Stomach smooth muscle (tissue), 2 donors: Measurements from ENCODE around the gene MGMT.

Experiments
- H3K27ac ChIP-seq: one replicate; pipeline ENCODE4 v1.7.0; 2013; ENCODE audit warnings: mild to moderate bottlenecking, low read length, inconsistent platforms
- H3K27me3 ChIP-seq, 2 donors: one replicate each; pipeline ENCODE4 v1.7.0; 2013; ENCODE audit warnings: low read length in 2 of 2; ENCODE audit not compliant: insufficient read depth in 2 of 2, control insufficient read depth in 1 of 2
- H3K36me3 ChIP-seq, 2 donors: one replicate each; pipeline ENCODE4 v1.7.0; 2013; ENCODE audit warnings: low read length in 2 of 2; ENCODE audit not compliant: control insufficient read depth in 2 of 2, insufficient read depth in 2 of 2
- H3K4me1 ChIP-seq: one replicate; pipeline ENCODE4 v1.7.0; 2013; ENCODE audit warnings: low read length; ENCODE audit not compliant: control insufficient read depth, insufficient read depth
- H3K4me3 ChIP-seq, 2 donors: one replicate each; pipeline ENCODE4 v1.7.0; 2013; ENCODE audit warnings: low read length in 2 of 2
- H3K9ac ChIP-seq, 2 donors: one replicate each; pipeline ENCODE4 v1.7.0; 2013; ENCODE audit warnings: low read length in 2 of 2, mild to moderate bottlenecking in 1 of 2
- H3K9me3 ChIP-seq, 2 donors: one replicate each; pipeline ENCODE4 v1.7.0; 2013; ENCODE audit warnings: low read length in 2 of 2; ENCODE audit not compliant: control insufficient read depth in 2 of 2
- donor health status: healthy.
- donor health status: Pancreatic carcinoma.

MGMT gene

GRCh38 chr10:129605266-129605985 lies 138.4 kb downstream of the MGMT start:
- no peaks in the 10 kb centered on the region for H3K36me3 ChIP-seq
- H3K27ac ChIP-seq: no peak overlapping the region
- no peaks in the 10 kb centered on the region for H3K9me3 ChIP-seq
- no peaks in the 10 kb centered on the region for H3K4me1 ChIP-seq
- H3K4me3 ChIP-seq: no peak overlapping the region
- no peak overlapping the region for H3K9ac ChIP-seq
- no peaks in the 10 kb centered on the region for H3K27me3 ChIP-seq

DNA sequence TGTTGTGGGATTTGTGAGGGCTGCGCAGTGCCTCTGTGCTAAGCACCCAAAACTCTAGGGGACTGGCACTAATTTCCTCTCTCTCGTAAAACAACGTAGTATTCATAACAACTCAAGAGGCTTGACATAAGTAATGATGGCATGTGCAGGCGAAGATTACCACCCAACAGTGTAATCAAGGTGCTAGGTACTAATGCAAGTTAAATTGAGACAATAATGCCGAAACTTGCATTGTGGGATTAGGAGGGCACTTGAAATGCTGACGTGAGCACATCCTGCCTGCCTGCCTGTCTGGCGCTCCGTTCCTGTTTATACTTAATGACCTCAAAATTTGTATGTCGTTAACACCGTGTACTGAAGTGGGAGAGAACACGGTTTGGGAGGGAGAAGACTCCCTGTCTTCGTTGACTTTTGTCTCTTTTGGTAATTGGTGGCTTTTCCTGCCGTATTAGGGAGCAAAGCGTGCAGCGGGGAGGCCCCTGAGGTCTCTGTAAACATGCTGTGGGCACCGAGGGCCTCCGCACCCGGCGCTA lies 139.0 kb downstream of the MGMT start:
- Histone ChIP-seq H3K27me3 (no peaks in the 10 kb centered on the region), H3K9ac (no peak overlapping the region), H3K27ac (no peak overlapping the region), H3K4me1 (no peaks in the 10 kb centered on the region), H3K36me3 (no peaks in the 10 kb centered on the region), H3K4me3 (no peak overlapping the region), H3K9me3 (no peaks in the 10 kb centered on the region)

- Histone ChIP-seq H3K36me3 (no peaks in the 10 kb centered on the region), H3K9ac (no peak overlapping the region), H3K4me1 (no peaks in the 10 kb centered on the region), H3K27ac (no peak overlapping the region), H3K9me3 (no peaks in the 10 kb centered on the region), H3K27me3 (no peaks in the 10 kb centered on the region), H3K4me3 (no peak overlapping the region)
Observed at GRCh38 chr10:129607607-129608109, 140.6 kb downstream of the MGMT start.

- no peaks in the 10 kb centered on the region for H3K9me3 ChIP-seq
- no peaks in the 10 kb centered on the region for H3K36me3 ChIP-seq
- H3K4me1 ChIP-seq: no peaks in the 10 kb centered on the region
- no peak overlapping the region for H3K27ac ChIP-seq
- no peak overlapping the region for H3K9ac ChIP-seq
- no peak overlapping the region for H3K4me3 ChIP-seq
- no peaks in the 10 kb centered on the region for H3K27me3 ChIP-seq
Observed at GRCh38 chr10:129608653-129609052, 141.6 kb downstream of the MGMT start.

- no peaks in the 10 kb centered on the region for H3K36me3 ChIP-seq
- no peak overlapping the region for H3K4me3 ChIP-seq
- no peaks in the 10 kb centered on the region for H3K27me3 ChIP-seq
- no peak overlapping the region for H3K9ac ChIP-seq
- H3K9me3 ChIP-seq: no peaks in the 10 kb centered on the region
- H3K4me1 ChIP-seq: no peaks in the 10 kb centered on the region
- H3K27ac ChIP-seq: no peak overlapping the region
Observed at GRCh38 chr10:129609551-129609950, 142.5 kb downstream of the MGMT start.

- Histone ChIP-seq H3K27me3 (no peaks in the 10 kb centered on the region), H3K27ac (no peak overlapping the region), H3K9me3 (no peaks in the 10 kb centered on the region), H3K4me1 (no peaks in the 10 kb centered on the region), H3K4me3 (no peak overlapping the region), H3K9ac (no peak overlapping the region), H3K36me3 (peaks cover 0 to 2% of the 10 kb centered on the region in 2 donors)
Observed at GRCh38 chr10:129612481-129613109, 145.6 kb downstream of the MGMT start.

GRCh38 chr10:129613377-129613980 lies 146.4 kb downstream of the MGMT start:
- Histone ChIP-seq H3K27ac (no peak overlapping the region), H3K4me1 (no peaks in the 10 kb centered on the region), H3K36me3 (peaks cover 0 to 2% of the 10 kb centered on the region in 2 donors), H3K27me3 (no peaks in the 10 kb centered on the region), H3K9ac (no peak overlapping the region), H3K4me3 (no peak overlapping the region), H3K9me3 (no peaks in the 10 kb centered on the region)

- no peaks in the 10 kb centered on the region for H3K4me1 ChIP-seq
- no peak overlapping the region for H3K27ac ChIP-seq
- H3K36me3 ChIP-seq: peaks cover 0 to 2% of the 10 kb centered on the region in 2 donors
- H3K27me3 ChIP-seq: no peaks in the 10 kb centered on the region
- H3K9ac ChIP-seq: no peak overlapping the region
- H3K4me3 ChIP-seq: no peak overlapping the region
- H3K9me3 ChIP-seq: no peaks in the 10 kb centered on the region
Observed at GRCh38 chr10:129614341-129614740, 147.3 kb downstream of the MGMT start.

DNA sequence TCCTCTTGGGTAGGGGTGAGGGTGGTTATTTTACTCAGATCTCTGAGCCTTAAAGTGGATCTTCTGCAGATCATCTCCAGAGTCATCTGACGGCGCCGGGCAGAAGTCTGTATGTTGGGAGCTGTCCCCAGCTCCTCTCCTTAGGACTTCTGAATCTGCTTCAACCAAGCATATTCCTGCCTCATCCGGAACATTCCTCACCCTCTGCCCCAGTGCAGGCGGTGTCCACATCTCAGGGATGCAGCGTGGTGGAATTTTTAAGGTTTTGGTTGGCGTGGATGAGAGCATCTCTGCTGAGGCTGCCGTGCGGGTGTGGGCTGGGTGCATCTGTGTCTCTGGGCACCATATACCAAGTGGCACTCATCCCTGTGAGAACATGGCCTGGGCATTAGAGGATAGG lies 148.3 kb downstream of the MGMT start:
- no peak overlapping the region for H3K9ac ChIP-seq

DNA sequence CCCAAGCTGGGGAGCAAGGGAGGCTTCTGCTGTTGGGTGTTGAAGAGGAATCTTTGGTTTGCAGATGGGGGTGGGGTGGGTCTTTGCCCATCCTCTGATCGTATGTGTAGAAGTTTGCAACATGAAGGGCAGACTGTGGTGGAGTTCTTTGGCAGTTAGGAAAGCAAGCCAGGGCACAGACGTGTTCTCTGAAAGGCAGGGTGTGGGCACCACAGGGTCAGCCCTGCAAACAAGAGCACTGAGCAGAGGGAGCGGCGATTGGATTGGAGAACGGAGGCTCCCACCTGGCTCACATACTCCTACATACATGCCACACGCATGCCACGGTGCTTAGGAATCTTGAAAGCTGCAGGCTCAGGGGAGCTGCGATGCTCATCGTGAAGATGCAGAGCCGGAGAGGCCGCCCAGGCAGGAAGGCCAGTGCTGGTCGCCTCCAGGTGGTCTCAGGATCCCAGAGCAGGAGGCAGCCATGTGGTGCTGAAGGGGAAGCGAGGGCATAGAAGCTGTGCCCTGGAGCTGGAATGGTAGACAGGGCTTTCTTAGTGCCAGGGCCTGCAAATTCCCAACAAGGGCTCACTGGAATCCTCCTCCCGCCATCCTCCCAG lies 149.0 kb downstream of the MGMT start:
- Histone ChIP-seq H3K36me3 (peaks cover 0 to 2% of the 10 kb centered on the region in 2 donors), H3K4me3 (no peak overlapping the region), H3K4me1 (no peaks in the 10 kb centered on the region), H3K27me3 (no peaks in the 10 kb centered on the region), H3K27ac (no peak overlapping the region), H3K9ac (no peak overlapping the region), H3K9me3 (no peaks in the 10 kb centered on the region)

More for the DNA sequence above, 148.3 kb downstream of the MGMT start:
- Histone ChIP-seq H3K4me1 (no peaks in the 10 kb centered on the region), H3K27me3 (no peaks in the 10 kb centered on the region), H3K36me3 (peaks cover 0 to 2% of the 10 kb centered on the region in 2 donors), H3K9me3 (no peaks in the 10 kb centered on the region), H3K4me3 (no peak overlapping the region), H3K27ac (no peak overlapping the region)
